Osteocyte (in vitro differentiated cells): ENCODE measurements around the gene ENOX1. TPM values are rescaled to one million over a fixed set of nuclear protein-coding genes. Genes with fewer than 3 reads are reported as not detected.

Source experiments
- DNase-seq: peaks from one replicate; pipeline ENCODE4 v3.0.0; 2021; ENCODE audit warnings: mixed read lengths; ENCODE audit not compliant: unreplicated experiment; ENCODE audit errors: extremely low spot score
- H3K27ac Mint-ChIP-seq: one replicate; pipeline ENCODE4 v1.8.0; 2021; ENCODE audit warnings: mild to moderate bottlenecking, mixed read lengths; ENCODE audit not compliant: unreplicated experiment
- H3K27me3 Mint-ChIP-seq: one replicate; pipeline ENCODE4 v1.8.0; 2021; ENCODE audit warnings: mixed read lengths; ENCODE audit not compliant: unreplicated experiment
- H3K36me3 Mint-ChIP-seq: one replicate; pipeline ENCODE4 v1.8.0; 2021; ENCODE audit warnings: mixed read lengths; ENCODE audit not compliant: unreplicated experiment
- H3K4me1 Mint-ChIP-seq: one replicate; pipeline ENCODE4 v1.8.0; 2021; ENCODE audit warnings: mixed read lengths; ENCODE audit not compliant: unreplicated experiment
- H3K4me3 Mint-ChIP-seq: one replicate; pipeline ENCODE4 v1.8.0; 2021; ENCODE audit warnings: mild to moderate bottlenecking, moderate library complexity, mixed read lengths; ENCODE audit not compliant: unreplicated experiment
- H3K9me3 Mint-ChIP-seq: one replicate; pipeline ENCODE4 v1.8.0; 2021; ENCODE audit warnings: mixed read lengths; ENCODE audit not compliant: unreplicated experiment
- CTCF ChIP-seq: fragments of 200-600 bp; sonication (generic); IDR thresholded peaks from 2 replicates; pipeline ENCODE4 v1.5.0; 2021; ENCODE audit warnings: antibody characterized with exemption, mild to moderate bottlenecking, moderate library complexity
- total RNA-seq: library from RNA; stranded (reverse); gene quantifications from 2 replicates; pipeline ENCODE4 v1.2.1, GENCODE V29; 2021

Gene ENOX1
- total RNA-seq, 1 donor from 2014 or later, result 5.9 TPM

DNA sequence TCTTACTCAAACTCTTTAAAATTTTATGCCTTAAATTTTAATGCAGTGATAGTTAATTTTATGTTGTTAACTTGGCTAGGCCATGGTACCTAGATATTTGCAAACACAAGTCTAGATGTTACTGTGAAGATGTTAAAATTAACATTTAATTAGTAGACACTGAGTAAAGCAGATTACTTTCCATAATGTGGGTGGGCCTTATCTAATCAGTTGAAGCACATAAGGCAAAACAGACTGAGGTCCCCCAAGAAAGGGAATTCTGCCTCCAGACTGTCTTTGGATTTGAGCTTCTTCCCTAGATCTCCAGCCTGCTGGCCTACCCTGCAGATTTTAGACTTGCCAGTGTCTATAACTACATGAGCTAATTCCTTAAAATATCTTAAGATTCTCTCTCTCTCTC lies 294.0 kb downstream of the ENOX1 start:
- Mint-ChIP-seq H3K27ac (no peak overlapping the region), H3K36me3 (no peaks in the 10 kb centered on the region), H3K9me3 (peaks cover 5% of the 10 kb centered on the region), H3K4me1 (no peaks in the 10 kb centered on the region), H3K4me3 (no peak overlapping the region), H3K27me3 (no peaks in the 10 kb centered on the region)
- TF ChIP-seq CTCF, result no peak
- no peak for DNase-seq

- Mint-ChIP-seq H3K4me1 (no peaks in the 10 kb centered on the region), H3K9me3 (peaks cover 5% of the 10 kb centered on the region), H3K27me3 (no peaks in the 10 kb centered on the region), H3K36me3 (no peaks in the 10 kb centered on the region), H3K27ac (no peak overlapping the region), H3K4me3 (no peak overlapping the region)
- TF ChIP-seq CTCF, result no peak
- no peak for DNase-seq
Measured at GRCh38 chr13:43492311-43492710, 294.5 kb downstream of the ENOX1 start.

GRCh38 chr13:43489233-43489632 lies 297.5 kb downstream of the ENOX1 start:
- no peak overlapping the region for H3K27ac Mint-ChIP-seq
- H3K4me1 Mint-ChIP-seq, result no peaks in the 10 kb centered on the region
- no peak overlapping the region for H3K4me3 Mint-ChIP-seq
- H3K9me3 Mint-ChIP-seq, result peaks cover 5% of the 10 kb centered on the region
- no peak for TF ChIP-seq CTCF
- no peak for DNase-seq
- H3K36me3 Mint-ChIP-seq, result peaks cover 3% of the 10 kb centered on the region
- H3K27me3 Mint-ChIP-seq, result no peaks in the 10 kb centered on the region

- no peak for TF ChIP-seq CTCF
- no peak for DNase-seq
- Mint-ChIP-seq H3K27me3 (no peaks in the 10 kb centered on the region), H3K9me3 (peaks cover 5% of the 10 kb centered on the region), H3K36me3 (peaks cover 3% of the 10 kb centered on the region), H3K4me3 (no peak overlapping the region), H3K27ac (no peak overlapping the region), H3K4me1 (no peaks in the 10 kb centered on the region)
Measured at GRCh38 chr13:43487885-43488284, 298.9 kb downstream of the ENOX1 start.

DNA sequence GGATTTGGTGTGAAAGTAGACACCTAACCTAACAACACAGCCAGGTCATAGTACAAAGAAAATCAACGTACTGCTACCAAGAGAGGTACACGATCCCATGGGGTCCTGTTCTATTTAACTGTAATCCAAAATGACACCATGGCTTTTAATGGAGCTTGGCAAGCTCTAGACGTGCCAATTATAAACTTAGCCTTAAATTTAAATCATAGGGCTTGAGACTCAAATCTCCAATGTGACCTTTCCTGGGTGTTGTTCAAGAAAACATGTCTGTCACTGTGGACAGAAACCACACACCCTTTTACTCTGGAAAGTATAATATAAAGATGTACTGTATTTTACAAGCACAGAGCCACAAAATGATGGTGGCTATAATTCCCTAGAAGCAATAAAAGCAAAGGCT lies 299.3 kb downstream of the ENOX1 start:
- Mint-ChIP-seq H3K9me3 (peaks cover 5% of the 10 kb centered on the region), H3K4me1 (no peaks in the 10 kb centered on the region), H3K4me3 (no peak overlapping the region), H3K27me3 (no peaks in the 10 kb centered on the region), H3K36me3 (peaks cover 4% of the 10 kb centered on the region), H3K27ac (no peak overlapping the region)
- no peak for DNase-seq
- TF ChIP-seq CTCF, result no peak
